SIG-M5 (cell line): ENCODE measurements around the gene RUFY4.

Experiments
- DNase-seq: peaks from one replicate; lab custom pipeline; 2025; lab: John Stamatoyannopoulos, UW

Gene RUFY4

GRCh38 chr2:218063486-218063885, 5.6 kb upstream of the RUFY4 start:
- peak; percentile 62 for DNase-seq

GRCh38 chr2:218063896-218064295, 5.2 kb upstream of the RUFY4 start:
- DNase-seq, result no peak

GRCh38 chr2:218065239-218066006, 3.6 kb upstream of the RUFY4 start:
- no peak for DNase-seq

GRCh38 chr2:218066926-218067515, 2.0 kb upstream of the RUFY4 start:
- DNase-seq, result no peak

- DNase-seq, result no peak
These were observed 1.5 kb upstream of the RUFY4 start for GRCh38 chr2:218067523-218067922.

- no peak for DNase-seq
These were observed 700 bp downstream of the RUFY4 start for GRCh38 chr2:218069606-218070300.

- no peak for DNase-seq
These were observed 1.5 kb downstream of the RUFY4 start for GRCh38 chr2:218070587-218070986.

GRCh38 chr2:218071218-218071937, 2.3 kb downstream of the RUFY4 start:
- DNase-seq, result no peak

GRCh38 chr2:218072002-218072401, 2.9 kb downstream of the RUFY4 start:
- no peak for DNase-seq

GRCh38 chr2:218072478-218073024, 3.5 kb downstream of the RUFY4 start:
- DNase-seq, result no peak

- DNase-seq, result no peak
These were observed 4.1 kb downstream of the RUFY4 start for GRCh38 chr2:218073185-218073584.

GRCh38 chr2:218074031-218074430, 5.0 kb downstream of the RUFY4 start:
- no peak for DNase-seq

GRCh38 chr2:218075975-218076811, 7.1 kb downstream of the RUFY4 start:
- no peak for DNase-seq

GRCh38 chr2:218077464-218078216, 8.6 kb downstream of the RUFY4 start:
- DNase-seq, result no peak

GRCh38 chr2:218079943-218080913, 11.2 kb downstream of the RUFY4 start:
- DNase-seq, result no peak

- peak; percentile 14 for DNase-seq
These were observed 12.0 kb downstream of the RUFY4 start for GRCh38 chr2:218081063-218081462.

- DNase-seq, result no peak
These were observed 12.6 kb downstream of the RUFY4 start for GRCh38 chr2:218081695-218082094.

- no peak for DNase-seq
These were observed 13.7 kb downstream of the RUFY4 start for GRCh38 chr2:218082586-218083351.

GRCh38 chr2:218083352-218083676, 14.3 kb downstream of the RUFY4 start:
- DNase-seq, result no peak
